Panc1 (cell line): Measurements from ENCODE around the gene A2M. TPM values are rescaled to one million over a fixed set of nuclear protein-coding genes. Genes with fewer than 3 reads are reported as not detected.

ENCODE experiments used
- ATAC-seq: fragments of 200-7000 bp; cut with Tn5 transposase; 2 replicates; pipeline ENCODE4 v1.9.1; 2020; ENCODE audit warnings: mild to moderate bottlenecking, moderate library complexity
- BruUV-seq: library from RNA; stranded (reverse); fragments of 400-500 nt; replicated peaks from 2 replicates; lab custom pipeline; 2021; lab: Mats Ljungman, UMichigan
- CTCF ChIA-PET: fragments of 300-600 bp; sonication (Branson Sonifier 250); formaldehyde crosslinking; loops from one replicate; lab custom pipeline; 2022; ENCODE audit warnings: antibody characterized with exemption; lab: Charles Lee
- POLR2A ChIA-PET: fragments of 300-600 bp; sonication (Branson Sonifier 250); formaldehyde crosslinking; loops from one replicate; lab custom pipeline; 2022; ENCODE audit warnings: antibody characterized with exemption; lab: Charles Lee
- DNase-seq: peaks from one replicate; pipeline ENCODE4 v3.0.0-alpha.2; 2010; ENCODE audit warnings: low read depth, low spot score
- H3K27ac ChIP-seq: 2 replicates; pipeline ENCODE4 v1.5.1; 2011; ENCODE audit warnings: mild to moderate bottlenecking, low read length, inconsistent platforms
- H3K27me3 ChIP-seq: fragments of 200-500 bp; sonication (Bioruptor generic); 2 replicates; pipeline ENCODE4 v1.6.0; 2014; ENCODE audit warnings: low read length, inconsistent platforms; ENCODE audit not compliant: control insufficient read depth, insufficient read depth
- H3K36me3 ChIP-seq: fragments of 200-500 bp; sonication (Bioruptor generic); 2 replicates; pipeline ENCODE4 v1.5.1; 2014; ENCODE audit warnings: inconsistent platforms, mild to moderate bottlenecking, low read length, moderate library complexity; ENCODE audit not compliant: control insufficient read depth, insufficient read depth
- H3K4me1 ChIP-seq: 2 replicates; pipeline ENCODE4 v1.5.1; 2011; ENCODE audit warnings: inconsistent platforms, mild to moderate bottlenecking, low read length, moderate library complexity; ENCODE audit not compliant: control insufficient read depth, insufficient read depth
- H3K4me3 ChIP-seq, 2 experiments: 2 replicates each; pipeline ENCODE4 v1.5.1; 2011 to 2012; ENCODE audit warnings: low read depth in 2 of 2, low read length in 2 of 2, mild to moderate bottlenecking in 2 of 2, inconsistent platforms in 1 of 2, moderate library complexity in 1 of 2
- H3K9me3 ChIP-seq: fragments of 200-500 bp; sonication (Bioruptor generic); 2 replicates; pipeline ENCODE4 v1.5.1; 2014; ENCODE audit warnings: low read depth, mild to moderate bottlenecking, inconsistent platforms, low read length, moderate library complexity; ENCODE audit not compliant: control insufficient read depth, insufficient read depth
- CTCF ChIP-seq: fragments of 450-650 bp; IDR thresholded peaks from 2 replicates; pipeline ENCODE4 v1.5.1; 2017; ENCODE audit warnings: mild to moderate bottlenecking
- POLR2AphosphoS5 ChIP-seq: IDR thresholded peaks from 2 replicates; pipeline ENCODE4 v1.6.1; 2012; ENCODE audit warnings: mild to moderate bottlenecking, low read depth, low read length, moderate library complexity
- REST ChIP-seq, 2 experiments: IDR thresholded peaks; 2 replicates each; pipeline ENCODE4 v1.6.1; 2011 to 2012; ENCODE audit warnings: low read depth in 2 of 2, control low read depth in 1 of 2, low read length in 1 of 2, mild to moderate bottlenecking in 1 of 2, moderate library complexity in 1 of 2; ENCODE audit not compliant: insufficient read depth in 1 of 2
- SIN3A ChIP-seq: IDR thresholded peaks from 2 replicates; pipeline ENCODE4 v1.6.1; 2012; ENCODE audit warnings: low read depth, mild to moderate bottlenecking, low read length, moderate library complexity, borderline replicate concordance; ENCODE audit not compliant: insufficient read depth
- TCF7L2 ChIP-seq: IDR thresholded peaks from 2 replicates; pipeline ENCODE4 v1.6.1; 2011; ENCODE audit warnings: mild to moderate bottlenecking, low read depth, low read length, inconsistent platforms
- in situ Hi-C: cut with HindIII; loops from 2 replicates; pipeline ENCODE4 v1.10.0; 2016; ENCODE audit warnings: low sequenced_read_pairs, low pct_unique_long_range_greater_than_20kb
- intact Hi-C: fragments of 100-400 bp; cut with micrococcal nuclease; formaldehyde crosslinking; loops from one replicate; pipeline ENCODE4 v1.10.0; 2022; ENCODE audit not compliant: unreplicated experiment
- total RNA-seq: library from RNA; stranded (reverse); gene quantifications from one replicate; pipeline ENCODE4 v1.2.1, GENCODE V29; 2021; ENCODE audit not compliant: unreplicated experiment

Gene A2M
- total RNA-seq, 1 experiment from 2014 or later: 2.1 TPM

GRCh38 chr12:9037431-9037830 is 78.3 kb downstream of the A2M start:
- no peaks in the 10 kb centered on the region for H3K4me1 ChIP-seq
- H3K27ac ChIP-seq: no peak overlapping the region
- ChIA-PET CTCF (interaction anchor here (0.6 kb wide), 1 partner anchor 380 kb away, joined by 4 read pairs; no protein-coding TSS in a partner anchor), POLR2A (no interaction called here)
- H3K9me3 ChIP-seq: no peaks in the 10 kb centered on the region
- DNase-seq (no peak), ATAC-seq (no peak)
- no TSS peak for BruUV-seq
- H3K36me3 ChIP-seq: no peaks in the 10 kb centered on the region
- no peak overlapping the region for H3K4me3 ChIP-seq
- intact Hi-C loops (no loop called here), in situ Hi-C loops (no loop called here)
- no peaks in the 10 kb centered on the region; the same call in 1 of the 2 replicates for H3K27me3 ChIP-seq
- TF ChIP-seq REST (IDR thresholded peaks at IDR 0.05; ENCODE audit: insufficient read depth in 1 of 2, low read depth in 2 of 2, low read length in 1 of 2) (no peak), SIN3A (no peak)

GRCh38 chr12:9036227-9036626 is 79.5 kb downstream of the A2M start:
- Histone ChIP-seq H3K4me1 (no peaks in the 10 kb centered on the region), H3K27ac (no peak overlapping the region), H3K36me3 (no peaks in the 10 kb centered on the region), H3K4me3 (no peak overlapping the region), H3K27me3 (no peaks in the 10 kb centered on the region), H3K9me3 (no peaks in the 10 kb centered on the region)
- ATAC-seq: no peak
- ChIA-PET POLR2A (no interaction called here), CTCF (no interaction called here)
- DNase-seq: no peak
- in situ Hi-C loops: no loop called here
- no peak for TF ChIP-seq CTCF
- no peak for TF ChIP-seq REST (IDR thresholded peaks at IDR 0.05; ENCODE audit: insufficient read depth in 1 of 2, low read depth in 2 of 2, low read length in 1 of 2)
- no peak for TF ChIP-seq POLR2AphosphoS5
- TF ChIP-seq SIN3A: no peak
- no peak for TF ChIP-seq TCF7L2
- no TSS peak for BruUV-seq
- intact Hi-C loops: no loop called here
